Measurements from ENCODE around the gene ARHGDIG. TPM values are rescaled to one million over a fixed set of nuclear protein-coding genes. Genes with fewer than 3 reads are reported as not detected.

Gene ARHGDIG
- total RNA-seq, 1 experiment from 2014 or later = 5.9 TPM

- WGBS (ENCODE audit: extremely low coverage, insufficient read length, low lambda C conversion rate) = no CpG with 5 or more reads among the region's 35 CpGs
- no peak for TF ChIP-seq CTCF (conservative IDR thresholded peaks at IDR 0.05)
- DNase-seq = no peak
- H3K4me2 ChIP-seq (ENCODE audit: insufficient read depth, insufficient read length, low read length) = no peak overlapping the region
- H3K79me2 ChIP-seq (ENCODE audit: insufficient read depth, low read length) = no peaks in the 10 kb centered on the region
- no peaks in the 10 kb centered on the region for H3K27me3 ChIP-seq (ENCODE audit: insufficient read depth, low read length)
- Mint-ChIP-seq H3K27ac (no peak overlapping the region), H3K4me3 (no peak overlapping the region), H3K27me3 (ENCODE audit: low read depth) (no peaks in the 10 kb centered on the region), H3K9me3 (no peaks in the 10 kb centered on the region), H3K36me3 (ENCODE audit: insufficient read depth in 1 of 3, low read depth in 3 of 3) (peaks cover 11 to 46% (median 20%) of the 10 kb centered on the region in 3 experiments; a peak in 6 of 7 replicates), H3K4me1 (peaks cover 0 to 5% of the 10 kb centered on the region in 2 experiments; a peak in 1 of 4 replicates)
- no peaks in the 10 kb centered on the region for H3K4me1 ChIP-seq (ENCODE audit: insufficient read depth, low read length)
- H2BK15ac ChIP-seq (ENCODE audit: low read depth, low read length) = no peak overlapping the region
- H2BK12ac ChIP-seq (ENCODE audit: insufficient read length, low read depth, low read length) = no peak overlapping the region
- H3K79me1 ChIP-seq (ENCODE audit: insufficient read depth, low read depth, low read length, poor library complexity, severe bottlenecking) = no peaks in the 10 kb centered on the region
- H2AFZ ChIP-seq (ENCODE audit: low read length) = no peak overlapping the region
- H3K9ac ChIP-seq (ENCODE audit: extremely low read depth, insufficient read length, low read length) = no peak overlapping the region
- H2BK5ac ChIP-seq (ENCODE audit: insufficient read length, low read length) = no peak overlapping the region
- no peaks in the 10 kb centered on the region for H4K20me1 ChIP-seq (ENCODE audit: control insufficient read depth, insufficient read depth, insufficient read length)
- no peak overlapping the region for H3K18ac ChIP-seq (ENCODE audit: insufficient read length, low read depth, low read length)
- H3K27ac ChIP-seq (ENCODE audit: insufficient read length, low read depth, low read length) = no peak overlapping the region
- no peak overlapping the region for H4K91ac ChIP-seq (ENCODE audit: insufficient read length, low read depth, low read length)
- no peak overlapping the region for H3K56ac ChIP-seq (ENCODE audit: insufficient read length, low read depth, low read length)
- H2BK20ac ChIP-seq (ENCODE audit: low read depth, low read length, poor library complexity, severe bottlenecking) = no peak overlapping the region
- no peaks in the 10 kb centered on the region for H3K23me2 ChIP-seq (ENCODE audit: insufficient read length, low read depth, low read length, poor library complexity, severe bottlenecking)
- H4K8ac ChIP-seq (replicated peaks; ENCODE audit: insufficient read length, low read depth, low read length) = no peak overlapping the region
- no peak overlapping the region for H3K4ac ChIP-seq (ENCODE audit: low read depth, low read length)
- H4K5ac ChIP-seq (ENCODE audit: insufficient read length, low read depth, low read length) = no peak overlapping the region
- no peak overlapping the region for H2AK5ac ChIP-seq (ENCODE audit: insufficient read length, low read length)
- no peak overlapping the region for H3K14ac ChIP-seq (ENCODE audit: insufficient read depth, low read length)
- no peaks in the 10 kb centered on the region for H3K9me3 ChIP-seq (ENCODE audit: control insufficient read depth, low read depth, low read length)
- no peak overlapping the region for H3T11ph ChIP-seq (ENCODE audit: low read length)
- no peak overlapping the region for H3K23ac ChIP-seq (ENCODE audit: insufficient read length, low read depth, low read length)
- no peak overlapping the region for H2BK120ac ChIP-seq (ENCODE audit: low read depth, low read length, poor library complexity, severe bottlenecking)
Measured at GRCh38 chr16:263182-263774, 17.1 kb upstream of the ARHGDIG start.

All from H9 (cell line).